ENCODE measurements around the gene LGR4.

DNA sequence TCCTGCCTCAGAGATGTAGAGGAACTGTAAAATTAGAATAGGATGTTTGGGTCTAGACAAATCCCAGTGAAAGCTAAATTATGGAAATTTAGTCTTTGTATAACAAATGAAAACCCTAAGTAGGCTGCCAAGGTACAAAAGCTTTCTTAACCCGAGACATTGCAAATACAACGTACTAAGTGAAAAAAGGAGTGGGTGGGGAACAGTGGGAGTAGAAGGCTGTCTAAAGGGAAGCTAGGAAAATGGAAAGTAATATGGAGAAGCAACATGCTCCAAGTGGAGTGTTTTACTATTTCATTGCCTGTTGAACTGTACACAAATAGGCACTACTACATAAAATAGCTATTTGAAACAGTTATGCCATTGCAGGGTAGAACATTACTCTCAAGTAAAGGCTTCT lies 40.8 kb upstream of the LGR4 start:
- TF ChIP-seq SUZ12 (IDR thresholded peaks at IDR 0.05): no peak
- TF ChIP-seq BHLHE40 (IDR thresholded peaks at IDR 0.05; ENCODE audit: borderline replicate concordance): no peak
- TF ChIP-seq ELF4 (IDR thresholded peaks at IDR 0.05): no peak
- TF ChIP-seq FOXM1 (IDR thresholded peaks at IDR 0.05; ENCODE audit: borderline replicate concordance): no peak
- no peak for TF ChIP-seq FOXK2 (IDR thresholded peaks at IDR 0.05)
- no peak for TF ChIP-seq FOXA1 (IDR thresholded peaks at IDR 0.05)
- TF ChIP-seq SP1 (IDR thresholded peaks at IDR 0.05): no peak
- TF ChIP-seq, protein P1, sequence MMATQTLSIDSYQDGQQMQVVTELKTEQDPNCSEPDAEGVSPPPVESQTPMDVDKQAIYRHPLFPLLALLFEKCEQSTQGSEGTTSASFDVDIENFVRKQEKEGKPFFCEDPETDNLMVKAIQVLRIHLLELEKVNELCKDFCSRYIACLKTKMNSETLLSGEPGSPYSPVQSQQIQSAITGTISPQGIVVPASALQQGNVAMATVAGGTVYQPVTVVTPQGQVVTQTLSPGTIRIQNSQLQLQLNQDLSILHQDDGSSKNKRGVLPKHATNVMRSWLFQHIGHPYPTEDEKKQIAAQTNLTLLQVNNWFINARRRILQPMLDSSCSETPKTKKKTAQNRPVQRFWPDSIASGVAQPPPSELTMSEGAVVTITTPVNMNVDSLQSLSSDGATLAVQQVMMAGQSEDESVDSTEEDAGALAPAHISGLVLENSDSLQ (IDR thresholded peaks at IDR 0.05): no peak
- no peak for TF ChIP-seq ARNT (IDR thresholded peaks at IDR 0.05)
- no peak for TF ChIP-seq TARDBP (IDR thresholded peaks at IDR 0.05)
- no peak for TF ChIP-seq LEF1 (IDR thresholded peaks at IDR 0.05; ENCODE audit: borderline replicate concordance)
- TF ChIP-seq CTBP1 (IDR thresholded peaks at IDR 0.05; ENCODE audit: borderline replicate concordance): no peak

All from HEK293T (cell line).